HS-27A (cell line): ENCODE results near the gene KRT20.
"Not testable (repeated sequence)": the region's sequence is repeated elsewhere in the genome, so short reads cannot be mapped to it uniquely, and the experiment has no call there.

Source experiments
- DNase-seq: peaks from one replicate; pipeline ENCODE4 v3.0.0-alpha.2; 2012; ENCODE audit warnings: low read depth, missing footprints

KRT20 gene, protein sequence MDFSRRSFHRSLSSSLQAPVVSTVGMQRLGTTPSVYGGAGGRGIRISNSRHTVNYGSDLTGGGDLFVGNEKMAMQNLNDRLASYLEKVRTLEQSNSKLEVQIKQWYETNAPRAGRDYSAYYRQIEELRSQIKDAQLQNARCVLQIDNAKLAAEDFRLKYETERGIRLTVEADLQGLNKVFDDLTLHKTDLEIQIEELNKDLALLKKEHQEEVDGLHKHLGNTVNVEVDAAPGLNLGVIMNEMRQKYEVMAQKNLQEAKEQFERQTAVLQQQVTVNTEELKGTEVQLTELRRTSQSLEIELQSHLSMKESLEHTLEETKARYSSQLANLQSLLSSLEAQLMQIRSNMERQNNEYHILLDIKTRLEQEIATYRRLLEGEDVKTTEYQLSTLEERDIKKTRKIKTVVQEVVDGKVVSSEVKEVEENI

DNA sequence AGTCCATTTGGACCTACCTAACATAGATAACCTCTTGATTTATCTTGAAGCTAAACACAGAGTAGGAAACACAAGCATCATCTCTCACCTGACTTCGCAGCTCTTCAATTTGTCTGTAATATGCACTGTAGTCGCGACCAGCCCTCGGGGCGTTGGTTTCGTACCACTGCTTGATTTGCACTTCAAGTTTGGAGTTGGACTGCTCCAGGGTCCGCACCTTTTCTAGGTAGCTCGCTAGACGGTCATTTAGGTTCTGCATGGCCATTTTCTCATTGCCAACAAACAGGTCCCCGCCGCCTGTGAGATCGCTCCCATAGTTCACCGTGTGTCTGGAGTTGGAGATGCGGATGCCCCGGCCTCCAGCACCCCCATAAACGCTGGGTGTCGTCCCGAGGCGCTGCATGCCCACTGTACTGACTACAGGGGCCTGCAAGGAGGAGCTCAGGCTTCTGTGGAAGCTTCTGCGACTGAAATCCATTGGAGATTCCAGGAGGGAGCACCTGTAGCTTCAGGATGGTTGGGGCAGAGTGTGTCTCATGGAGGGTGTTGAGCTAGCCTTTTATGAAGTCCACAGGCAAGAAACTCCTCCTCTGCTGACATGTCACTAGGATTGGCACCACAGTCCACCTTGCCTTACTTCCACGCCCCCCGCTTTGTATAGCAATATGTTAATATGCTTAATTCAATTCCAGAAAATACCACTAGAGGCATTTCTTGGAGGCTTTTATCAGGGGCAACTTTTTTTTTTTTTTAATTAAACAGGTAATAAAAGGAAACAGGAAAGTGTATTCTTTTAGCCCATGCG lies at the start of gene KRT20:
TSS of gene KRT20 (minus strand) at position 535 of the 805 bp plus-strand sequence. CDS start at position 478, 57 bp downstream.
- no peak for DNase-seq

DNA sequence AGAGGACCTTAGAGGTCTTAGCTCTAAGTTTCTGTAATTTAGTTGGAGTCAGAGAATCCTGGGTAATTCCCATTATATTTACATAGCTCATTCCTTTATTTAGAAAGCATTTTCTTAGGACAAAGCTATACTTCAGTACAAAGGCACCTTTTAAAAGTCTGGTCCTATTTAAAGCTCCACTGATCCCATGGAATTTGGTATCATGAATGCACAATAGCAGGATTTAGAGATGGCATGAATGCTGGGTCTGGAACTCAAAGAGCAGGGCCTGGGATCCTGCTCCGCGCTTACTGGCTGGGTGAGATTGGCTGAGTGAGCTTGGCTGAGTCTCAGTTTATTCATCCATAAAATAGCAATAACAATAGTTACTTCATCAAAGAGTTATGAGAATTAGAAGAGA lies 47.6 kb upstream of the KRT20 start:
- DNase-seq: no peak

GRCh38 chr17:40931311-40931710 lies 46.3 kb upstream of the KRT20 start:
- no peak for DNase-seq

DNA sequence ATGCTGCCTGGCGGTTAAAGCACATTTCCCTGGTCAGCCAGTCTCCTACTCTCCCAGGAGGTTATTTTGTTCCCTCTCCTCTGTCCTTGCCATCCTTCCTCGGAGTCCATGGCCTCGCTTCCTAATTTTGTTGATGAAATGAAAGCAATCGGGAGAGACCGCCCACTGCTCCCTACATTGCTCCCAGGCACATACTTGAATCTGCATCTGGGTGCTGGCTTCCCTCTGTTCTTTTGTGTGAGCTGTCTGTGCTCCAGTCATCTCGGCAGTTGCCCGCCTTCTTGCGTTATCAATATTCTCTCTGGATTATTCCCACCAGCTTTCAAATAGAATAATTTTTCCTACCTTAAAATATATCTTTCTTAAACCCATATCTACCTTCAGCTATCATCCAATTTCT lies 41.3 kb upstream of the KRT20 start:
- no peak for DNase-seq

DNA sequence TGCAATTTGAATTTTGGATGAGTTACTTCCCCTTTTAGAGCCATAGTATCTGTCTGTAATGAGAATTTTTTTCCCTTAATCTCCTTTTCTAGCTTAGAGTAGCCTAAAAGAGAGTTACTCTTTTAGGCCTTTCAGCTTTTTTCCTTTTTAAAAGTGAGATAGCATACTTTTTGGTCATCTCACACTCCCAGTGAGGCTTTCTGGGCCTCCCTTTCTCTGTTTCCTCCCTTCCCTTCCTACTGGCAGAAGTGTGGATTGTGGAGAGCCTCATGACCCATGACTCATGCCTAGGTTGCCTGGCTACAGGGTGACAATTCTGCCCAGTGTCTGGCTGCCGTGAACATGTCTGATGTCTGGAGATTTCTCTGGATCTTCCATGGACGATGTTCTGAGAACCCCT lies 37.2 kb upstream of the KRT20 start:
- DNase-seq: no peak

- DNase-seq: no peak
Observed at GRCh38 chr17:40921026-40921425, 36.0 kb upstream of the KRT20 start.

DNA sequence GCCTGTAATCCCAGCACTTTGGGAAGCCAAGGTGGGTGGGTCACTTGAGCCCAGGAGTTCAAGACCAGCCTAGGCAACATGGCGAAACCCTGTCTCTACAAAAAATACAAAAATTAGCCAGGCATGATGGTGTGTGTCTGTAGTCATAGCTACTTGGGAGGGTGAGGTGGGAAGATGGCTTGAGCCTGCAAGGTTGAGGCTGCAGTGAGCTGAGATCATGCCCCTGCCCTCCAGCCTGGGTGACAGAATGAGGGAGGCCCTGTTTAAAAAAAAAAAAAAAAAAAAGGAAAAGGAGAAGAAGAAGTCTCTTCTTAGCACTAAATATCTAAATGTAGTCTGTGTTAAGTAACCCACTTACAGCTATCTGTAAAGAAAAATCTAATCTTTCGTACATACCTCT lies 32.1 kb upstream of the KRT20 start:
- not testable (repeated sequence) for DNase-seq

- no peak for DNase-seq
Observed at GRCh38 chr17:40916366-40916765, 31.3 kb upstream of the KRT20 start.

DNA sequence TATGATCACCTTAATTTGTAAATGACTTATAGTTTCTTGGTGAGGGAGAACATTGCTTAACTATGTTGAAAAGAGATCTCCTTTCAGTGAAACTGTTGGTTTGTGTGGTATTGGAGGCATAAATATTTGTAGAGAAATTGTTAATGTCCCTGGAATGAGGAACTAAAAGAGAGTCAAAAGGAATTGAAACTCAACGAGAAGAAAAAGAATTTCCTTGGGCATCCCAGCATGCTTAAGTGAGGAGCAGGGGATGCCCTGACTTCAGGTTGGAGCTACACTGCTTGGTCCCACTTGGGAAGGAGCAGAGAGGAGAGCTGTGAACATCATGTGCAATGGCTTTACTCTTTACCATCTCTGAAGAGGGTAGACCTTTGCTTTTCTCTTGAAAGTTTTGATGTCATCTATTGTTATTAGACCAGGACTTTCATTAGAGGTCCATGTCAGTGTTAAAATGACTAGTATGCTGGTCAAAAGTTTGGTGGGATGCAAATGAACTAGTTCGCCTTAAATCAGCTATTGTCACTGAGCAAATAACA lies 30.7 kb upstream of the KRT20 start:
- DNase-seq: no peak

- DNase-seq: peak; percentile 59
Observed at GRCh38 chr17:40915199-40915661, 30.2 kb upstream of the KRT20 start.

GRCh38 chr17:40914075-40914855 lies 29.2 kb upstream of the KRT20 start:
- no peak for DNase-seq

GRCh38 chr17:40912486-40913210 lies 27.6 kb upstream of the KRT20 start:
- DNase-seq: no peak

DNA sequence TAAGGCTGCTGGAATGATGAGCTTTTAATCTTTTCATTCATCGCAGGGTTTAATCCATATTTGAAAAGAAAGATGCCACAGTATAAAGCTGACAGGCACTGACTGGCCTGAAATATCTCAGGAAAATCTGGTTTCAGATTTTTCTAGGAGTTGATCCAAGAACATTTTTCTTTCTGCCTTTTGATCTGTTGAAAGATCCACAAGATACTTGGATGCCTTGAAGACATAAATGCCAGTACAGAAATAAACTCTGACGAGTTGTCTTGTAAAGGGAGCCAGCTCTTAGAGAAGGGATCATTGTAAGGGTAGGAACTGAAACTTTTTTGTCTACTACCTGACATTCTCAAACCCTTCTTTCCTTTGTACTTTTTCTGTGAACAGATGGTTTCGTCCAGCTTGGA lies 25.4 kb upstream of the KRT20 start:
- DNase-seq: no peak

- no peak for DNase-seq
Observed at GRCh38 chr17:40909755-40910154, 24.7 kb upstream of the KRT20 start.

- DNase-seq: peak; percentile 74
Observed at GRCh38 chr17:40909351-40909750, 24.3 kb upstream of the KRT20 start.

- no peak for DNase-seq
Observed at GRCh38 chr17:40906613-40907012, 21.6 kb upstream of the KRT20 start.

DNA sequence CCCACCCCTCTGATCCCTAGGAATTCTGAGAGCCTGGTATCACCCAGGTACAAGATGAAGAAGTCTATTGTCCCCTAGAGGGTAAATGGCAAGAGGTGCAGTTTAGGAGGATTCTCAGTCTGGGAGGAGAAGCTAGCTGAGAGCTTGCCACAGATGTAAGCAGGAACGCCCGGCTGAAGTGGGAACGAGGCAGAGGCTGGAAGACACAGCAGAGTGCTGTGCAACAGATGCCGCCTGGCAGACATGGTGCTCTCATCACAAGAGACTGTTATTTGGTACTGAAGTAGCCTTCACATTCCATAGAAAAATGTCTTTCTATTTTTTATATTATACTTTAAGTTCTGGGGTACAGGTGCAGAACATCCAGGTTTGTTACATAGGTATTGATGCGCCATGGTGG lies 20.3 kb upstream of the KRT20 start:
- DNase-seq: no peak

DNA sequence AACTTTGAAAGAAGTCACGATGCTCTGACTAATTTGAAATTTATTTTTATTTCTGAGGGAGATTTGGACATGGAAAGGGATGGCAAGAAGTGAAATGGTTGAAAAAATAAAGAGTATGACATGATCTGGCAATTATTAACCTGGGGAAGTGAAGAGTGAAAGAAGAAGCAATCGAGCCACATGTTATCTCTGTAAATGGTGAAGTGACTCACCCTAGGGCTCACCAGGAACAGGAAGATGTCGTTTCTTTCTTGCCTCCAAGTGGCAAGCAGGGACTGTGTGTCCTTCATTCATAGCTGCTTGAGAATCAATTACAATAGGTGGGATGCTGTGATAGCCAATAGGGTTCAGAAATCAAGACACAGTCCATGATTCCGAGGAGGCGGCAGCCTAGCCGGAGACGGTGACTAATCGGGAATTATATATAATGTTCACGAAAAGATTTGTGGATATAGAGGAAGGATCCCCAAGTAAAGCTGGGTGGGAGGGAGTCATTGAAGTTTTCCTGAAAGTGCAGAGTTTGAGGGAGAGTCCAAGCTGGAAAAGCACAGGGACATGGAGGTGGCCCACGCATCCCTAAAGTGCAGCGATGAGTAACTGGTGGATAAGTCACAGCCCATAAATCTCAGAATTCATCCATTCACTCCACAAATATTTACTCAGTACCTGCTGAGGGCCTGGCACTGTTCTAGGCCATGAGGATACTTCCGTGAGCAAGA lies 18.2 kb upstream of the KRT20 start:
- DNase-seq: no peak

- DNase-seq: no peak
Observed at GRCh38 chr17:40902498-40902897, 17.5 kb upstream of the KRT20 start.

DNA sequence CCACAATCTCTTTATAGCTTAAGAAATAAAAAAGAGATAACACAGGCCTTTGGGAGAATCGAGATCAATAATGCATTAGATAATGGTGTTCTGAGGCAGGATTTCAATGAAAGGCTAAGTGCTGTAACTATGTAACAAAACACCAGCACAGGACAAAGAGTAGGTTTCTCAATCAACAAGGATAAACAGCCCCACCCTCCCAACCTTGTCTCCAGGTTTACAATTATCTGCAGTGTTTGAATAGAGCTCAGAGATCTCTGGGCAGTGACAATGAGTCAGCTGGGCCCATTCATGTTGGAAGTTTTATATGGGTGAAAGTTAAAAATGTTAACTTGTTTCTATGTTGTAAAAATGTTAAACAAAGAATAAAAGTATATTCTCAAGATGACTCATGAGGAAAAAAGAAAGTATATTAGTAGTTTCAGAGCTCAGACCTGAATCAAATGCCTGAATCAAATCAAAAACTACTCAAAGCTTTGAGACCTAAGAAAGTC lies 17.0 kb upstream of the KRT20 start:
- DNase-seq: no peak
